ENCODE data around the gene TEX28. TPM values are rescaled to one million over a fixed set of nuclear protein-coding genes. Genes with fewer than 3 reads are reported as not detected.
"Not testable (repeated sequence)": the region's sequence is repeated elsewhere in the genome, so short reads cannot be mapped to it uniquely, and the experiment has no call there.

The TEX28 gene
- polyA plus RNA-seq, 1 donor: not detected

DNA sequence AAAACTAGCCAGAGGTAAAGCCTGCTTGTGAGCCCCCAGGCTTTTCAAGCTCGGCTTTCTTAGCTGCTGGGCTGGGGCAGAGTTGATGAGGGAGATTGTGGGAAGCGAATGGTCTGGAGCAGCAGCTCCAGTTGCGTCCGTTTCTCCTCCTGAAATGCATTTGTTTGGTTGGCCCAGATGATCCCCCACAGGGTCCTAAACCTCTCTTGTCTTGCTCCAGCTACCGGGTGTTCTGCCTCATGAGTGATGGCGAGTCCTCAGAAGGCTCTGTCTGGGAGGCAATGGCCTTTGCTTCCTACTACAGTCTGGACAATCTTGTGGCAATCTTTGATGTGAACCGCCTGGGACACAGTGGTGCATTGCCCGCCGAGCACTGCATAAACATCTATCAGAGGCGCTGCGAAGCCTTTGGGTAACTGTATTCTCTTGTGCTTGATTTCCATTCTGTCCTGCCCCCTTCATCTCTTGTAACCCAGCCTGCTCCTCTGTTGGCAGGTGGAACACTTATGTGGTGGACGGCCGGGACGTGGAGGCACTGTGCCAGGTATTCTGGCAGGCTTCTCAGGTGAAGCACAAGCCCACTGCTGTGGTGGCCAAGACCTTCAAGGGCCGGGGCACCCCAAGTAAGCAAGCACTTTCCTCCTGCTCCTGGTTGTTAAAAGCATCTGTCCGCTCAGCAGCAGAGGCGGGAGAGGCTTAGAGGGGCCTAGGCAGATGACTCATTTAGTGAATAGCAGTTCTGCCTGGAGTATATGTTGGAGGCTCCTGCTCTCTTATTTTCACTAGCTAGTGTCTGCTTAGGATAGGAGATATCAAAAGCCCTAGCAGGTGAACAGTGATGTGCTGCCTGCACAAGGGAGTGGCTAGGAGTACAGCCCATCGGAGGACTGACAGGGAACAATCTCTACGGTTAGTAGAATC lies 16.0 kb upstream of the TEX28 start:
- DNase-seq (ENCODE audit: low read depth): no peak

DNA sequence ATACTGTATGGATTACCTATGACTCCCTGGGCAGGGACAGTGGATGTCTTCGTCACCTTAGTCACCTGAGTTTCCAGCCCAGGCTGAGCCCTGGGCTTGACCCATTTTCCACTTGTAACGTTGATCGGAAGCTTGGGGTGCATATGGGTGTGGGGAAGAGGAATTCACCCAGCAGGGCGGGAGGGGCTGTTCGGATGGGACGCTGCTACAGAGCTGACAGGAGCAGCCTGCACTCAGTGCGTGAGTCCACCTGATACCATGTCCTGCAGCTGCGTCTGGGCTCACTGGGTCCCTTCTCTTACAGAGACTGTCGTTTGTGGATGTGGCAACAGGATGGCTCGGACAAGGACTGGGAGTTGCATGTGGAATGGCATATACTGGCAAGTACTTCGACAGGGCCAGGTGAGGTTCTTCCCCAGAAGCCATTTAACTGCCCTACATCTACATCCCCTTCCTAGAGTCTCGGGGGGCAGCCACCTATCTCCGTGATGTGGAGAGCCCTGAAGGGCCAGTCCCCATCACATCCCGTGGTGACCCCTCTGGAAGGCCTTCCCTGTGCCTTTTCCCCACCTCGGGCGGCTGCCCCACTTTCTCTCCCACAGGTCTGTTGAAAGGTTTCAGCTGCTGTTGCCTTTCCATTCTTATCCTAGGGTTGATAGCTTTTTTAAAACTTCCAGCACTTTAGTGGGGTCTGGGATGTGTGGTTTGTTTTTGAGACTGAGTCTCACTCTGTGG lies 14.3 kb upstream of the TEX28 start:
- no peak for DNase-seq (ENCODE audit: low read depth)

DNA sequence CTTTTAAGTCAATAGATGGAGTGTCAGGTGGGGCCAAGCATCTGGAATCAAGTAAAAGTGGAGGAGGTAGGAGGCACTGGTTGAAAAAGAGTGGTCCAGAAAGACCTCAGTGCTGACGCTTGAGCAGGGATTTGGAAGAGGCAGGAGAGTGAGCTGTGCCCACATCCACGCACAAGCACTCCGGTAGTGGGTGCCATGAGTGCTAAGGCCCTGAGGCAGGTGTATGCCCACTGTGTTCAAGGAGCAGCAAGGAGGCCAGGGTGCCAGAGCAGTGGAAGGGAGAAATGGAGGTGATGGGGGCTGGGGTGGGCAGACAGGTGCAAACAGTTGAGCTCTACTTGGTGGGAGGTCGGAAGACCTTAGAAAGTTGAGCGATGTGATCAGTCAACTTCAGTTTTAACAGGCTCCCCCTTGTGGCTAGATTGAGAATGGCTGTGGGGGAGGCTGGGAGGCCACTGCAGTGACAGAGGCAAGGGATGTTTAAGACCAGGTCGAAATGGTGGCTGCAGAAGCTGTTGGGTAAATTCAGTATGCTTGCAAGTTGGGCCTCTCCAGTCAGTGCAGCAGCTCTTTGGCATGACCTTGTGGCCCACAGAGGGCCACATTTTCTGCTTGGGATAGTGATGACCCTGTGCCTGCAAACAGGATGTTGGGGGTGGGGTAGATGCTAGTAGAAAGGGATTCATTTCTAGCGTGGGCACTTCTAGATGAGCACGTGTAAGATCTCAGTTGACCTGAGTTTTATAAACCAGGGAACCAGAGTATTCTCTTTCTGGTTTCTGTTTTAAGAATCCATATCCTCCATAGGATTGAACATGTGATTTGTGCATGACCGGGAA lies 13.4 kb upstream of the TEX28 start:
- no peak for DNase-seq (ENCODE audit: low read depth)

DNA sequence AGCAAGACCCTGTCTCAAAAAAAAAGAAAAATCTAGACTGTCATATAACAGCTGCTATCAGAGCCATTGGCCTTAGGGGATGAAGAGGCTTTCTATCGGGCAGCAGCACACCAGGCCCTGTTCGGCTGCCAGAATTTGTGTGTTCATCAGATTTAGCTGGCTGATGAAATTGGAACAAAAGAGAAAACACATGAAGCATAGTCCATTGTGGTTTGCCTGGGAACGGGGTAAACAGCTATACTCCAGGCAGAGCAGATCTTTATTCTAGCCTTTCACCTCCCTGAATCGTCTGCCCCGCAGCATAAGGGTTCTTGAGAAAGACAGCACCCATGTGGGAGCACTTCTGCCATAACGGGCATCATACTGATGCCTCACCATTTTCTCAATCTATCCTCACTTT lies 12.3 kb upstream of the TEX28 start:
- DNase-seq (ENCODE audit: low read depth): no peak

DNA sequence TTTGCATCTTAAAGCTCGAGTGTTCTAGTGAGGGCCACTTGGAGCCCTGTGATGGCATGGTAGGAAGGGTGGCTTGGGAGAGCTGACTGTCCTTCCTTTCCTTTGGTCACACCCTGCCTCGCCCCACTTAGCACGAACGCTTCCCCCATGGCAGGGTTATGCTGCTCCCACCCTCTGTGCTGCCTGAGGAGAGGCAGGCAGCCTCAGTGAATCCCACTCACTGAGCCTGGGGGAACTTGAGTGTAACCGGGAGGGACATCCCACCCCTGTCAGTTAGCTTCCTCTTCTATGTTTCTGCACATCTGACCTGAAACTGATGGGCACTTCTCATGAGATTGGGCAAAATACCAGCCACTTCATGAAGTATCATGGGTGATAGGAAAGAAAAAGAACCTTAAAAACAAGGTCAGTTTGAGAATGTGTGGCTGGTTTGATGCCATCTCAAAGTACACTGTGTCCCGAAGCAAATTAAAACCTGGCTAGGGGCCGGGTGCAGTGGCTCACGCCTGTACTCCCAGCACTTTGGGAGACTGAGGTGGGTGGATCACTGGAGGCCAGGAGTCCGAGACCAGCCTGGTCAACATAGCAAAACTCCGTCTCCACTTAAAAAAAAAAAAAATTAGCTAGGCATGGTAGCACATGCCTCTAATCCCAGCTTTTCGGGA lies 10.7 kb upstream of the TEX28 start:
- DNase-seq (ENCODE audit: low read depth): no peak

DNA sequence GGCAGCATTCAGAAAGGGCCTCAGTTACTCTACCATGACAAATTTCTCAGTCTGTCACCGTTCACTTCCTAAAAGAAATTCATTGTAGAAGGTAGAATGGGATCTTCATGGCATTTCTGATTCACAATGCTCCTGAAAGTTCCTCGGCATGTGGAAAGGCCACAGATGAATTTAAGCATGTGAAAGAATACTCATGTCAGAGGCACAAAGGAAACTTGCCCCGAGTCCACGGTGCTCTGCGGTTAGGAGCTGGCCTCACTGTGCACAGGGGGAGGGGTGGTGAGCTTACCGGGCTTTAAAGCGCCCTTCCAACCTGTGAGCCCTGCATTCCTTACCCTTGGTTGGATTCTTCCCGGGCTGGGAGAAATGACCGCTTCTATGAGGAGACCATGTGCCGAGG lies 9.9 kb upstream of the TEX28 start:
- DNase-seq (ENCODE audit: low read depth): no peak

DNA sequence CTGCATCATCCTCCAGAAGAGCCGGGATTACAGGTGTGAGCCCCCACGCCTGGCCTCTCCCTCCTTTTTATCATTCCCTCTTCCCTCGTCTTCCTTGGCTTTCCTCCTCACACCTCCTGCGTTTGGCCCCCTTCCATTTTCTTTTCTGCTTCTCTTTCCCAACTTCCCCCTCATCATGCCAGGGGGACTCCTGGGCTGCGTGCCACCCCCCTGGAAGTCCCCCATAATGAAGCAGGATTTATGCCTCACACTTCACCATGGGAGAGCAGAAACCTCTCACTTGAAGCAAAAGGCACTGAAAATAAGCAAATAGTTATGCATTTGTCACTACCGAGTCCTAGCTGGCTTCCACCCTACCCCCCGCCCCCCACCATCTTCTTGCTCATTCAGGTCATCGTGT lies 8.6 kb upstream of the TEX28 start:
- DNase-seq (ENCODE audit: low read depth): no peak

DNA sequence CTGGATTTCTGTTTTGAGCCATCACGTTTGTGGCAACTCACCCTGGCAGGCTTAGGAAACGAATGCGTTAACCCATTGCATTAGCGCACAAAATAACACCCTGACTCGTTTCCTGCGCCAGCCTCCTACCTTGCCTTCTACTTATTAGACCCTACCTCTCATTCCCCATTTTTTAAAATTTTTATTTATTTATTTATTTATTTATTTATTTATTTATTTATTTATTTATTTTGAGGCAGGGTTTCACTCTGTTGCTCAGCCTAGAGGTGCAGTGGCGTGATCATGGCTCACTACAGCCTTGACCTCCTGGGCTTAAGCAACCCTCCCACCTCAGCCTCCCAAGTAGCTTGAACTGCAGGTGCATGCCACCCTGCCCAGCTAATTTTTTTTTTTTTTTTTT lies 8.1 kb upstream of the TEX28 start:
- not testable (repeated sequence) for DNase-seq (ENCODE audit: low read depth)

DNA sequence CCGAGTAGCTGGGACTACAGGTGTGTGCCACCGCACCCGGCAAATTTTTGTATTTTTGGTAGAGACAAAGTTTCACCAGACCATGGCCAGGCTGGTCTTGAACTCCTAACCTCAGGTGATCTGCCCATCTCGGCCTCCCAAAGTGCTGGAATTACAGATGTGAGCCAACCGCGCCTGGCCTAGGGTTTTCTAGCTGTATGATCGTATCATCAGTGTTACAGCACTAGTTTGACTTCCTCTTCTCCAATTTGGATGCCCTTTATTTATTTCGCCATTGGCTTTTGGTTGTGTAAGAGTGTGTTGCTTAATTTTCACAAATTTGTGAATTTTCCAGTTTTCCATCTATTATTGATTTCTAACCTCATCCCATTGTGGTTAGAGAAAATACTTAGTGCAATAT lies 5.9 kb upstream of the TEX28 start:
- no peak for DNase-seq (ENCODE audit: low read depth)

DNA sequence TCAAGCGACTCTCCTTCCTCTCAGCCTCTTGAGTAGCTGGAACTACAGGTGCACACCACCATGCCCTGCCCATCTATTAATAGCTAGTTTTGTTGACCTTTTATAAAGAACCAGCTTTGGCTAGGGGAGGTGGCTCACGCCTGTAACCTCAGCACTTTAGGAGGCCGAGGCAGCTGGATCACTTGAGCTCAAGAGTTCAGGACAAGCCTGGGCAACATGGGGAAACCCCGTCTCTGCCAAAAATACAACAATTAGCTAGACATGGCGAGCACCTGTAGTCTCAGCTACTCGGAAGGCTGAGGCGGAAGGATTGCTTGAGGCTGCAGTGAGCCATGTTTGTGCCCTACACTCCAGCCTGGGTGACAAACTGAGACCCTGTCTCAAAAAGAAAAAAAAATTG lies 3.4 kb upstream of the TEX28 start:
- DNase-seq (ENCODE audit: low read depth): no peak

DNA sequence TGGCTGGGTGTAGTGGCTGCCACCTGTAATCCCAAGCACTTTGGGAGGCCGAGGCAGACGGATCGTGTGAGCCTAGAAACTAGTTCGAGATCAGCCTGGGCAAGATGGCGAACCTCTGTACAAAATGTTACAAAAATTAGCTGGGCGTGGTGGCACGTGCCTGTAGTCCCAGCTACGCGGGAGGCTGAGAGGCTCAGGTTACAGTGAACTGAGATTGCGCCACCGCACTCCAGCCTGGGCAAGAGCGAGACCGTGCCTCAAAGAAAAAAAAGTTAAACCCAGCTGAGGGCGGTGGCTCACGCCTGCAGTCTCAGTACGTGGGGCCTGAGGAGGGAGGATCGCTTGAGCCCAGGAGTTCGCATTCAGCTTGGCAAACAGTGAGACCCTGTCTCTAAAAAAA lies 1.8 kb upstream of the TEX28 start:
- no peak for DNase-seq (ENCODE audit: low read depth)

DNA sequence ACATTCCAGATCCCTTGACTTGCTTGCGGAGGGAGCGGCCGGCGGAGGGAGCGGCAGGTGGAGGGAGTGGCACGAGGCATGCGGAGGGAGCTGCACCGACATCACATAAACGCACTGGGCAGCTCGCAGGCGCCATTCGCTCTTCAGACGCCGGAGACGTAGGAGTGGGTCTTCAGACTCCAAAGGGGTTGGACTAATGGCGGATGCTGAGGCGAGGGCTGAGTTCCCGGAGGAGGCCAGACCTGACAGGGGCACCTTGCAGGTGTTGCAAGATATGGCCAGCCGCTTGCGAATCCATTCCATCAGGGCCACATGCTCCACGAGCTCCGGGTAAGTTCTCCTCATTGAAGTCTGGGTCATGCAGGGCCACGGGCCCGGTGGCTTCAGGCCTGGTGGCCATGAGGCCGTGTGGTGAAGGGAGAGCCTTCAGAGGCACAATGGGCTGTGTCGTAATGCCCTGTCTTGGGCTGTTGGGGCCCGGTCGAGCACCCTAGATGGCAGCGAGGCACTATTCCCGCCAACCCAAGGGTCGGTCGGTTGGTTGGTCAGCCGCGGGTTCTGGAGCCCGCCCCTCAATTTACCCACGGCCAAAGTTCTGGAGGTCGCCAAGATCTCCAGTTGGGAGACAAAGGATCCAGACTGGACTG lies 863 bp upstream of the TEX28 start, which contains the start of gene TKTL1:
TKTL1 (plus strand) TSS at position 132 of the 647 bp plus-strand sequence; CDS start at position 197, 65 bp downstream.
- DNase-seq (ENCODE audit: low read depth): no peak

DNA sequence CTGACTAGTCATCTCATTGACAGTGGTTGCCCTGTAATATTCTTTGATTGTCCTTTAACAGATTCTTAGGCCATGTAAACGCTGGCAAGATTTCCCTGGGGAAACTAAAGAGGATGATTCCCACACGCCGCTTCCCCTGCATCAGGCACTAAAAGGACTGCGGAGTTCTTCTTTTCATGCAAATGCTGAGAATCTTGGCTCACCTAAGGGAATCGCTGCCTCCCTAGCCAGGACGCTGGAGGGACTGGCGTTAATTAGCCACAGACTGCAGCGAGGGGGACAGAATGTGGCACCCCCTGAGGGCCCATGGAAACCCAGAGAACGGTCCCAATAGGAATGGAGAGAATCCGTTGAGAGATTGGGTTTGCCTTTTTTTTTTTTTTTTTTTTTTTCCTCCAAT lies 8.5 kb downstream of the TEX28 start:
- DNase-seq (ENCODE audit: low read depth): not testable (repeated sequence)

DNA sequence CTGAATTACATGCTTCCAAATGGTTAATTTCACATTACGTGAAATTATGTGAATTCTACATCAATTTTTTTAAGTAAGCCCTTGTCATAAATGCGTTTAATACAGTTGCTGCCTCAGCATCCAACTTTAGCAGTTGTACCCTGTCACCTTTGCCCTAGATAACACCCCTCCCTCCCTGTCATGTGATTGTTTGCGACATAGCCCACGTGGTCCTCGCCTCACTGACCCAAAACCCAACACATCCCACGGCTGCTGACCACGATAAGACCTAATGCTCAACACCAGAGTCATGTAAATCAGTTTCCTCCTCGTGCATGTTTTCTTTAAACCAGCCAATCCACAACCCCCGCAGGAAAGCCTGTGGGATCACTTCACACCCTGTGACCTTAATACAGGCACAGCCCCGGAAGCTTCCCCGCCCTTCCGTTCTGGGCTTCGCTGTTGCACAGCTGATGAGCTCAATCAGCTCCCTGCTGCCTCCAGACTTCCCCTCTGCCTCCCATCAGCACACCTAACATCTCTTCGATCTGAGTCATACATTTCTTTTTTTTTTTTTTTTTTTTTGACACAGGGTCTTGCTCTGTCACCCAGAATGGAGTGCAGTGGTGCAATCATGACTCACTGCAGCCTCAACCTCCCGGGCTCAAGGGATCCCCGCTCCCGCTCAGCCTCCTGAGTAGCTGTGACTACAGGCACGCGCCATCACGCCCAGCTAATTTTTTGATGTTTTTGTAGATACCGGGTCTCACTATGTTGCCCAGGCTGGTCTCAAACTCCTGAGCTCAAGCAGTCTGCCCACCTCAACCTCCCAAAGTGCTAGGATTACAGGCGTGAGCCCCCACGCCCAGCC lies 10.2 kb downstream of the TEX28 start:
- DNase-seq (ENCODE audit: low read depth): not testable (repeated sequence)

DNA sequence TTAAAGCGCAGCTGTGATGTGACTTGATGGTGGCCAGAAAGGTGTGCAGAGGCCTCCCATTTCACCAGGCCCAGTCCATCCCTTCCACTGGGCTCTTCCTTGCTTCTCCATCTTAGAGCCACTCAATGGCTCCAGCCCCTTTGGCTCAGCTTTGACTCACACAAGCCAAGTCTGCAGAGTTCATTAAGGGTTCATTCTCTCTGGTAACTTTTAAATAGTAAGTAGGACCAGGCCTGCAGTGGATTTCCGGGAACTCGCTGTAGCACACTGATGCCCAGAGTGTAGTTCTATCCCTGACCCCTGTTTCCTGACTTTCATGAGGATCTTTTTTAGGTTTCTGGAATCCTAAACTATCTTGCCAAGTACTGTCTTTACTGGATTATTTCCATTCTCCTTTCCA lies 25.7 kb downstream of the TEX28 start:
- not testable (repeated sequence) for DNase-seq (ENCODE audit: low read depth)

DNA sequence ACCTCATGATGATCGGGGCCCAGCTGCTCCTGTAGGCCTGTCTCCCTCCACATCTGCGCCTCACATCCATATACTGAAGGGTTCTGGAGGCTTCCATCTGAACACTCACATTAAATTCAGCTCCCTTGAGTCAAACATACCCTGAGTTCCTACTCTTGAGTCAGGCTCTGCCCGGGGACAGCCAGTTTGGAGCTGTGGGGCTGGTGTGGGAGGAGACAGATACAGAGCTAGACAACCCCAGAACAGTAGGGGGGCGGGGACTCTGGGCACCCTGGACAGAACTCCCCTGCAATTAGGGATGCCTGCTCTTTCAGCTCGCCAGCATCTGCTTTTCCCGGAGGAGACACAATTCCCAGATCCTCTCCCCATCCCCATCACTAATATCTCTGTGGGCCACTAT lies 31.9 kb downstream of the TEX28 start:
- not testable (repeated sequence) for DNase-seq (ENCODE audit: low read depth)

DNA sequence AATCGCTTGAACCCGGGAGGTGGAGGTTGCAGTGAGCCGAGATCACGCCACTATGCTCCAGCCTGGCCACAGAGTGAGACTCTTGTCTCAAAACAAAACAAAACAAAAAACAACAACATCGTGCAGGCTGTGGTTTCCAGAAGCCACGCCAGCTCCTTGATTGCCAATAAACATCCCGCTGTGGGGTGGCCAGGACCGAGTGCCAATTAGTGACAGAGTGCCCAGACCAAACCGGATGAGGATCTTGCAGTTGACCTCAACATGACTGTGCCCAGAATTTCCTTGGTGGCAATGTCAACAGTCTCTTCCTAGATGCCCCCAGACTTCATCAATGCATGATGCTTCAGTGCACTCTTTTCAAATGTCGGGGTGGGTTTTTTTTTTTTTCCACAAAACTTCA lies 36.2 kb downstream of the TEX28 start:
- DNase-seq (ENCODE audit: low read depth): not testable (repeated sequence)

DNA sequence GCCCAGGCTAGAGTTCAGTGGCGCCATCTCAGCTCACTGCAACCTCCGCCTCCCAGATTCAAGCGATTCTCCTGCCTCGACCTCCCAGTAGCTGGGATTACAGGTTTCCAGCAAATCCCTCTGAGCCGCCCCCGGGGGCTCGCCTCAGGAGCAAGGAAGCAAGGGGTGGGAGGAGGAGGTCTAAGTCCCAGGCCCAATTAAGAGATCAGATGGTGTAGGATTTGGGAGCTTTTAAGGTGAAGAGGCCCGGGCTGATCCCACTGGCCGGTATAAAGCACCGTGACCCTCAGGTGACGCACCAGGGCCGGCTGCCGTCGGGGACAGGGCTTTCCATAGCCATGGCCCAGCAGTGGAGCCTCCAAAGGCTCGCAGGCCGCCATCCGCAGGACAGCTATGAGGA lies 37.6 kb downstream of the TEX28 start, which contains the start of gene OPN1MW3:
OPN1MW3 (plus strand) TSS at position 301 of the 400 bp plus-strand sequence; CDS start at position 339, 38 bp downstream.
- not testable (repeated sequence) for DNase-seq (ENCODE audit: low read depth)

DNA sequence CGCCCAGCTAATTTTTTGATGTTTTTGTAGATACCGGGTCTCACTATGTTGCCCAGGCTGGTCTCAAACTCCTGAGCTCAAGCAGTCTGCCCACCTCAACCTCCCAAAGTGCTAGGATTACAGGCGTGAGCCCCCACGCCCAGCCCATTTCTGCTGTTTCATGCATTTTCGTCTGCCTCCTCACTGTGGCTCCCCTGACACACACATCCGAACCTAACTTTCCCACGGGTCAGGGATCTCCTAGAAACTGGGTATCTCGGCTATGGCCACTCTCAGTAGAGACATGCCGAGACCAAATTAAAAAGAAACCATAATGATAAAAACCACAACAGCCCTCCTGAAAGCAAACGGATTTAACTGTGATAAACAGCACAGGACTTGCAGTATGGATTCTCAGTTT lies 46.8 kb downstream of the TEX28 start:
- DNase-seq (ENCODE audit: low read depth): not testable (repeated sequence)

Data from forelimb muscle (tissue), 1 donor.